K562 (cell line): ENCODE measurements around the gene GIMAP8. TPM values are rescaled to one million over a fixed set of nuclear protein-coding genes. Genes with fewer than 3 reads are reported as not detected.

ENCODE experiments used
- BRD4 ChIP-seq: fragments of 200-600 bp; sonication (generic); IDR thresholded peaks from 2 replicates; pipeline ENCODE4 v1.6.1; 2017; ENCODE audit warnings: inconsistent platforms
- CBFA2T2 ChIP-seq: fragments of 450-650 bp; conservative IDR thresholded peaks from 2 replicates; pipeline ENCODE4 v1.6.1; 2017; ENCODE audit warnings: mild to moderate bottlenecking
- CBX1 ChIP-seq: sonication (generic); IDR thresholded peaks from 2 replicates; pipeline ENCODE4 v1.6.1; 2016; ENCODE audit warnings: antibody characterized with exemption, low read depth, mild to moderate bottlenecking
- CEBPG ChIP-seq, 3 experiments: fragments of 200-800 bp in 1 of 3; sonication (Bioruptor generic) in 1 of 3; sonication (generic) in 1 of 3; formaldehyde crosslinking in 1 of 3; IDR thresholded peaks in 2 of 3; conservative IDR thresholded peaks in 1 of 3; 2 replicates each; pipeline versions ENCODE4 v1.6.1 to v1.8.0; 2016 to 2022; ENCODE audit warnings: missing compliant biosample characterization in 2 of 3, missing genetic modification characterization in 2 of 3, mild to moderate bottlenecking in 1 of 3, missing genetic modification reagents in 1 of 3
- IRF2 ChIP-seq: sonication (generic); formaldehyde crosslinking; IDR thresholded peaks from 2 replicates; pipeline ENCODE4 v1.8.1; 2022; ENCODE audit warnings: mild to moderate bottlenecking, missing genetic modification reagents
- KHSRP ChIP-seq: fragments of 450-650 bp; IDR thresholded peaks from 2 replicates; pipeline ENCODE4 v1.6.1; 2017
- MCM5 ChIP-seq: fragments of 450-650 bp; IDR thresholded peaks from 2 replicates; pipeline ENCODE4 v1.6.1; 2016; ENCODE audit warnings: low read depth
- MTA3 ChIP-seq: fragments of 450-650 bp; formaldehyde crosslinking; IDR thresholded peaks from 2 replicates; pipeline ENCODE4 v1.6.1; 2017; ENCODE audit warnings: mild to moderate bottlenecking, borderline replicate concordance
- SNRNP70 ChIP-seq: fragments of 200-400 bp; formaldehyde crosslinking; optimal IDR thresholded peaks from 2 replicates; pipeline ENCODE3; 2017; ENCODE audit warnings: low read depth, low read length
- SOX6 ChIP-seq: fragments of 450-650 bp; IDR thresholded peaks from 2 replicates; pipeline ENCODE4 v1.6.1; 2014; ENCODE audit warnings: mild to moderate bottlenecking
- SRSF1 ChIP-seq: fragments of 200-400 bp; formaldehyde crosslinking; IDR thresholded peaks from 2 replicates; pipeline ENCODE4 v1.6.1; 2017; ENCODE audit warnings: mild to moderate bottlenecking, low read depth, low read length, moderate library complexity
- TAL1 ChIP-seq: fragments of 450-650 bp; IDR thresholded peaks from 2 replicates; pipeline ENCODE4 v1.6.1; 2016; ENCODE audit warnings: mild to moderate bottlenecking
- TOE1 ChIP-seq, 2 experiments: fragments of 450-650 bp in 1 of 2; sonication (generic) in 1 of 2; formaldehyde crosslinking in 1 of 2; IDR thresholded peaks; 2 replicates each; pipeline versions ENCODE4 v1.7.1 to v1.8.0; 2016 to 2022; ENCODE audit warnings: borderline replicate concordance in 2 of 2, mild to moderate bottlenecking in 2 of 2, antibody characterized with exemption in 1 of 2, inconsistent platforms in 1 of 2, low read depth in 1 of 2, missing genetic modification reagents in 1 of 2, moderate library complexity in 1 of 2
- YY1 ChIP-seq, 3 experiments: IDR thresholded peaks; 2 replicates each; pipeline ENCODE4 v1.6.1; 2011; ENCODE audit warnings: low read length in 2 of 3, mild to moderate bottlenecking in 2 of 3, moderate library complexity in 2 of 3, borderline replicate concordance in 1 of 3, control low read depth in 1 of 3, low read depth in 1 of 3; ENCODE audit not compliant: insufficient read depth in 3 of 3, insufficient replicate concordance in 2 of 3, control insufficient read depth in 1 of 3, insufficient read length in 1 of 3; ENCODE audit errors: extremely low read depth in 1 of 3
- ZNF551 ChIP-seq: fragments of 250-450 bp; sonication (Bioruptor Pico); IDR thresholded peaks from 2 replicates; pipeline ENCODE4 v1.5.0; 2021; ENCODE audit warnings: mild to moderate bottlenecking, moderate library complexity
- ZNF561 ChIP-seq: fragments of 450-650 bp; formaldehyde crosslinking; conservative IDR thresholded peaks from 2 replicates; pipeline ENCODE4 v1.4.0; 2020; ENCODE audit warnings: mild to moderate bottlenecking, moderate library complexity
- ZNF586 ChIP-seq: fragments of 450-650 bp; formaldehyde crosslinking; conservative IDR thresholded peaks from 2 replicates; pipeline ENCODE4 v1.4.0; 2020; ENCODE audit warnings: mild to moderate bottlenecking, moderate library complexity
- polyA plus RNA-seq, 8 experiments: library from polyadenylated mRNA; depleted of rRNA in 4 of 8; stranded (reverse) in 5 of 8; unstranded in 3 of 8; fragments of >200 nt; fragmentation: Nextera tagmentation in 2 of 8; fragmentation: Illumina TruSeq in 1 of 8; extraction: Ambion mirVana in 2 of 8; extraction: Trizol in 1 of 8; gene quantifications; 2 replicates each; pipeline versions ENCODE4 v1.2.1 to v1.2.3, GENCODE V29; 2011 to 2014; ENCODE audit warnings: inconsistent platforms in 1 of 8, missing spikeins in 1 of 8
- total RNA-seq, 7 experiments: library from RNA; depleted of rRNA in 6 of 7; stranded (reverse); fragments of >200 nt in 6 of 7; fragmentation: Illumina TruSeq in 2 of 7; extraction: Trizol in 2 of 7; gene quantifications; 2 replicates each; pipeline versions ENCODE4 v1.2.1 to v1.2.3, GENCODE V29; 2011 to 2021; ENCODE audit warnings: low replicate concordance in 1 of 7
- TF ChIP-seq, protein P1 (sequence below): fragments of 450-650 bp; IDR thresholded peaks from 2 replicates; pipeline ENCODE4 v1.7.1; 2018; ENCODE audit warnings: mild to moderate bottlenecking, low read depth; ENCODE audit not compliant: partially characterized antibody
- TF ChIP-seq, protein P2 (sequence below): fragments of 450-650 bp; IDR thresholded peaks from 2 replicates; pipeline ENCODE4 v1.6.1; 2016; ENCODE audit warnings: antibody characterized with exemption
- TF ChIP-seq, protein P3 (sequence below): sonication (generic); IDR thresholded peaks from 2 replicates; pipeline ENCODE4 v1.6.1; 2016

GIMAP8 gene
- total and polyA plus RNA-seq, 9 of the 15 experiments (the other 6 are each of a cell fraction or from before 2014, with no cell fraction given), result not detected

- TF ChIP-seq, protein P1, sequence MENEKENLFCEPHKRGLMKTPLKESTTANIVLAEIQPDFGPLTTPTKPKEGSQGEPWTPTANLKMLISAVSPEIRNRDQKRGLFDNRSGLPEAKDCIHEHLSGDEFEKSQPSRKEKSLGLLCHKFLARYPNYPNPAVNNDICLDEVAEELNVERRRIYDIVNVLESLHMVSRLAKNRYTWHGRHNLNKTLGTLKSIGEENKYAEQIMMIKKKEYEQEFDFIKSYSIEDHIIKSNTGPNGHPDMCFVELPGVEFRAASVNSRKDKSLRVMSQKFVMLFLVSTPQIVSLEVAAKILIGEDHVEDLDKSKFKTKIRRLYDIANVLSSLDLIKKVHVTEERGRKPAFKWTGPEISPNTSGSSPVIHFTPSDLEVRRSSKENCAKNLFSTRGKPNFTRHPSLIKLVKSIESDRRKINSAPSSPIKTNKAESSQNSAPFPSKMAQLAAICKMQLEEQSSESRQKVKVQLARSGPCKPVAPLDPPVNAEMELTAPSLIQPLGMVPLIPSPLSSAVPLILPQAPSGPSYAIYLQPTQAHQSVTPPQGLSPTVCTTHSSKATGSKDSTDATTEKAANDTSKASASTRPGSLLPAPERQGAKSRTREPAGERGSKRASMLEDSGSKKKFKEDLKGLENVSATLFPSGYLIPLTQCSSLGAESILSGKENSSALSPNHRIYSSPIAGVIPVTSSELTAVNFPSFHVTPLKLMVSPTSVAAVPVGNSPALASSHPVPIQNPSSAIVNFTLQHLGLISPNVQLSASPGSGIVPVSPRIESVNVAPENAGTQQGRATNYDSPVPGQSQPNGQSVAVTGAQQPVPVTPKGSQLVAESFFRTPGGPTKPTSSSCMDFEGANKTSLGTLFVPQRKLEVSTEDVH, result no peak
- TF ChIP-seq CEBPG (CRISPR knock-in tag; IDR thresholded peaks at IDR 0.05), result peak; percentile 87
- TF ChIP-seq CEBPG (tag; conservative IDR thresholded peaks at IDR 0.05 in 1 of 2, IDR thresholded peaks at IDR 0.05 in 1 of 2), result peak; percentile 73 to 75
- TF ChIP-seq BRD4, result no peak
- no peak for TF ChIP-seq SNRNP70
- no peak for TF ChIP-seq CBX1
- TF ChIP-seq MTA3, result no peak; the same call in 1 of the 2 replicates
- no peak for TF ChIP-seq IRF2 (CRISPR knock-in tag)
- no peak for TF ChIP-seq YY1 (IDR thresholded peaks at IDR 0.05; ENCODE audit: borderline replicate concordance in 1 of 3, control insufficient read depth in 1 of 3, extremely low read depth in 1 of 3, insufficient read depth in 3 of 3, insufficient read length in 1 of 3, insufficient replicate concordance in 2 of 3, low read depth in 1 of 3, low read length in 2 of 3)
- TF ChIP-seq MCM5, result no peak
- TF ChIP-seq, protein P2, sequence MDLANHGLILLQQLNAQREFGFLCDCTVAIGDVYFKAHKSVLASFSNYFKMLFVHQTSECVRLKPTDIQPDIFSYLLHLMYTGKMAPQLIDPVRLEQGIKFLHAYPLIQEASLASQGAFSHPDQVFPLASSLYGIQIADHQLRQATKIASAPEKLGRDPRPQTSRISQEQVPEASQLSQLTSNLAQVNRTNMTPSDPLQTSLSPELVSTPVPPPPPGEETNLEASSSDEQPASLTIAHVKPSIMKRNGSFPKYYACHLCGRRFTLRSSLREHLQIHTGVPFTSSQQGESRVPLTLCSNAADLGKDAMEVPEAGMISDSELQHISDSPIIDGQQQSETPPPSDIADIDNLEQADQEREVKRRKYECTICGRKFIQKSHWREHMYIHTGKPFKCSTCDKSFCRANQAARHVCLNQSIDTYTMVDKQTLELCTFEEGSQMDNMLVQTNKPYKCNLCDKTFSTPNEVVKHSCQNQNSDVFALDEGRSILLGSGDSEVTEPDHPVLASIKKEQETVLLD, result no peak
- peak; percentile 89 for TF ChIP-seq SOX6
- 0 out of 2 replicates have a peak, but pooled peaks have one; percentile 13 for TF ChIP-seq TAL1
- no peak; the same call in 1 of the 2 replicates for TF ChIP-seq TOE1 (IDR thresholded peaks at IDR 0.05; ENCODE audit: borderline replicate concordance)
- no peak for TF ChIP-seq TOE1 (CRISPR knock-in tag; IDR thresholded peaks at IDR 0.05; ENCODE audit: borderline replicate concordance, low read depth)
- no peak for TF ChIP-seq ZNF561 (CRISPR knock-in tag)
- no peak for TF ChIP-seq ZNF586
- TF ChIP-seq, protein P3, sequence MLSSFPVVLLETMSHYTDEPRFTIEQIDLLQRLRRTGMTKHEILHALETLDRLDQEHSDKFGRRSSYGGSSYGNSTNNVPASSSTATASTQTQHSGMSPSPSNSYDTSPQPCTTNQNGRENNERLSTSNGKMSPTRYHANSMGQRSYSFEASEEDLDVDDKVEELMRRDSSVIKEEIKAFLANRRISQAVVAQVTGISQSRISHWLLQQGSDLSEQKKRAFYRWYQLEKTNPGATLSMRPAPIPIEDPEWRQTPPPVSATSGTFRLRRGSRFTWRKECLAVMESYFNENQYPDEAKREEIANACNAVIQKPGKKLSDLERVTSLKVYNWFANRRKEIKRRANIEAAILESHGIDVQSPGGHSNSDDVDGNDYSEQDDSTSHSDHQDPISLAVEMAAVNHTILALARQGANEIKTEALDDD, result no peak
- TF ChIP-seq ZNF551 (CRISPR knock-in tag), result no peak
- no peak for TF ChIP-seq KHSRP
- TF ChIP-seq CBFA2T2, result no peak
- TF ChIP-seq SRSF1, result no peak
These were observed 18.4 kb upstream of the GIMAP8 start (continued) for GRCh38 chr7:150431839-150432658.
